Thymus (tissue), 11 donors: ENCODE measurements around the gene PUS1. TPM values are rescaled to one million over a fixed set of nuclear protein-coding genes. Genes with fewer than 3 reads are reported as not detected.
"Not testable (repeated sequence)": the region's sequence is repeated elsewhere in the genome, so short reads cannot be mapped to it uniquely, and the experiment has no call there.

Experiments used
- DNase-seq, 9 donors: peaks; one replicate each; pipeline ENCODE4 v3.0.0-alpha.2; 2013; ENCODE audit warnings: low spot score in 9 of 9, low read depth in 6 of 9, missing footprints in 1 of 9
- H3K27ac ChIP-seq, 2 donors: one replicate each; pipeline ENCODE4 v1.5.1; 2013; ENCODE audit warnings: control low read depth in 1 of 2, low read depth in 1 of 2, low read length in 1 of 2, mild to moderate bottlenecking in 1 of 2, moderate library complexity in 1 of 2
- H3K27me3 ChIP-seq, 2 donors: one replicate each; pipeline ENCODE4 v1.5.1; 2013; ENCODE audit warnings: low read length in 1 of 2; ENCODE audit not compliant: control insufficient read depth in 2 of 2, insufficient read depth in 1 of 2
- H3K36me3 ChIP-seq, 2 donors: one replicate each; pipeline ENCODE4 v1.5.1; 2013; ENCODE audit warnings: low read length in 1 of 2, mild to moderate bottlenecking in 1 of 2, moderate library complexity in 1 of 2; ENCODE audit not compliant: control insufficient read depth in 2 of 2, insufficient read depth in 2 of 2
- H3K4me1 ChIP-seq, 2 donors: one replicate each; pipeline ENCODE4 v1.5.1; 2013; ENCODE audit warnings: low read length in 2 of 2; ENCODE audit not compliant: control insufficient read depth in 2 of 2, insufficient read depth in 2 of 2
- H3K4me3 ChIP-seq, 2 donors: one replicate each; pipeline ENCODE4 v1.5.1; 2013; ENCODE audit warnings: low read length in 2 of 2, control low read depth in 1 of 2, mild to moderate bottlenecking in 1 of 2
- H3K9me3 ChIP-seq, 2 donors: one replicate each; pipeline ENCODE4 v1.5.1; 2013; ENCODE audit warnings: low read length in 1 of 2, mild to moderate bottlenecking in 1 of 2; ENCODE audit not compliant: control insufficient read depth in 2 of 2, insufficient read depth in 1 of 2
- WGBS: extraction: QIAGEN DNeasy Blood & Tissue Kit; methylation state at CpG from one replicate; pipeline ENCODE4 v1.1.7; 2013; 5-methylcytosine and 5-hydroxymethylcytosine counted together
- polyA plus RNA-seq: library from polyadenylated mRNA; stranded (reverse); fragments of 200-250 nt; gene quantifications from one replicate; pipeline ENCODE4 v1.2.3, GENCODE V29; 2013
- total RNA-seq: library from RNA; stranded (reverse); fragments of 120-200 nt; gene quantifications from one replicate; pipeline ENCODE4 v1.2.4, GENCODE V29; 2013
- donor health status: healthy.

PUS1 gene
- total and polyA plus RNA-seq, 2 donors: 9.5 to 30.0 TPM

GRCh38 chr12:131960590-131961325, 31.7 kb downstream of the PUS1 start:
- H3K36me3 ChIP-seq: peaks cover 10 to 12% of the 10 kb centered on the region in 2 donors
- 98% methylated on average over 21 of the region's 30 CpGs for WGBS
- H3K4me1 ChIP-seq, H3K27ac ChIP-seq, H3K27me3 ChIP-seq, DNase-seq, H3K9me3 ChIP-seq, H3K4me3 ChIP-seq: not testable (repeated sequence)

- H3K27me3 ChIP-seq, H3K4me3 ChIP-seq, H3K27ac ChIP-seq, DNase-seq, H3K9me3 ChIP-seq, H3K4me1 ChIP-seq: not testable (repeated sequence)
- peaks cover 10 to 12% of the 10 kb centered on the region in 2 donors for H3K36me3 ChIP-seq
- WGBS: over 99% methylated on average over 12 of the region's 20 CpGs
These were observed 32.3 kb downstream of the PUS1 start for GRCh38 chr12:131961328-131961727.

- Histone ChIP-seq H3K4me1 (peaks cover 0 to 9% of the 10 kb centered on the region in 2 donors), H3K9me3 (no peaks in the 10 kb centered on the region), H3K4me3 (no peak overlapping the region), H3K36me3 (peaks cover 10 to 12% of the 10 kb centered on the region in 2 donors), H3K27ac (no peak overlapping the region), H3K27me3 (no peaks in the 10 kb centered on the region)
- DNase-seq: no peak
- 95% methylated on average over 8 of the region's 8 CpGs for WGBS
These were observed 33.0 kb downstream of the PUS1 start for GRCh38 chr12:131962069-131962468.

DNA sequence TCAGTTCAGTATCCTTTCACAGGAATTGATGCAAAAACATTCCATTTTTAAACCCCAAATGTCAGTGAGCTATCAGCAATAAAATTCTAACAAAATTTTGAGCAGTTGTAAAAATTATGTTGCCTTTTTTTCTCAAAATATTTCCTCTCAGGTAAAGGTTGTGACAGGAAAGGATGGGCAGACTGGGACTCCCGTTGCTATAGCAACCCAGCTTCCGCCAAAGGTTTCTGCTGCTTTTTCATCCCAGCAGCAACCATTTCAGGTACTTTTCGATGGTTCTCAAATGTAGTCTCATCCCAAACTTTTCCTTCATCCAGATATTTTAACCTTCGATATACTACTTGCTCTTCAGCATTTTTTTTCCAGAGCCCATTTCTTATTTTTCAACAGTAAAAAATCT, 34.3 kb downstream of the PUS1 start:
- H3K36me3 ChIP-seq: peaks cover 10 to 12% of the 10 kb centered on the region in 2 donors
- no peaks in the 10 kb centered on the region for H3K9me3 ChIP-seq
- WGBS: 82% methylated on average over 4 of the region's 4 CpGs
- no peaks in the 10 kb centered on the region for H3K27me3 ChIP-seq
- peaks cover 0 to 5% of the 10 kb centered on the region in 2 donors for H3K4me1 ChIP-seq
- H3K27ac ChIP-seq: no peak overlapping the region
- H3K4me3 ChIP-seq: no peak overlapping the region
- DNase-seq: peak in 1 of 9 donors; percentile 18

- no peak overlapping the region for H3K27ac ChIP-seq
- H3K9me3 ChIP-seq: no peaks in the 10 kb centered on the region
- no peaks in the 10 kb centered on the region for H3K4me1 ChIP-seq
- no peak overlapping the region for H3K4me3 ChIP-seq
- WGBS: 98% methylated on average over 2 of the region's 2 CpGs
- H3K36me3 ChIP-seq: peaks cover 10 to 11% of the 10 kb centered on the region in 2 donors
- DNase-seq: no peak
- no peaks in the 10 kb centered on the region for H3K27me3 ChIP-seq
These were observed 36.0 kb downstream of the PUS1 start for GRCh38 chr12:131965073-131965472.

GRCh38 chr12:131971226-131971625, 42.1 kb downstream of the PUS1 start:
- no peaks in the 10 kb centered on the region for H3K4me1 ChIP-seq
- H3K27me3 ChIP-seq: no peaks in the 10 kb centered on the region
- WGBS: 79% methylated on average over 1 of the region's 1 CpG
- H3K36me3 ChIP-seq: peaks cover 0 to 4% of the 10 kb centered on the region in 2 donors
- H3K9me3 ChIP-seq: no peaks in the 10 kb centered on the region
- DNase-seq: no peak
- no peak overlapping the region for H3K4me3 ChIP-seq
- H3K27ac ChIP-seq: no peak overlapping the region

GRCh38 chr12:131975228-131975627, 46.2 kb downstream of the PUS1 start:
- peaks cover 6 to 9% of the 10 kb centered on the region in 2 donors for H3K36me3 ChIP-seq
- DNase-seq: no peak
- no peak overlapping the region for H3K4me3 ChIP-seq
- 94% methylated on average over 8 of the region's 8 CpGs for WGBS
- H3K27me3 ChIP-seq: no peaks in the 10 kb centered on the region
- H3K27ac ChIP-seq: no peak overlapping the region
- H3K4me1 ChIP-seq: no peaks in the 10 kb centered on the region
- H3K9me3 ChIP-seq: no peaks in the 10 kb centered on the region

DNA sequence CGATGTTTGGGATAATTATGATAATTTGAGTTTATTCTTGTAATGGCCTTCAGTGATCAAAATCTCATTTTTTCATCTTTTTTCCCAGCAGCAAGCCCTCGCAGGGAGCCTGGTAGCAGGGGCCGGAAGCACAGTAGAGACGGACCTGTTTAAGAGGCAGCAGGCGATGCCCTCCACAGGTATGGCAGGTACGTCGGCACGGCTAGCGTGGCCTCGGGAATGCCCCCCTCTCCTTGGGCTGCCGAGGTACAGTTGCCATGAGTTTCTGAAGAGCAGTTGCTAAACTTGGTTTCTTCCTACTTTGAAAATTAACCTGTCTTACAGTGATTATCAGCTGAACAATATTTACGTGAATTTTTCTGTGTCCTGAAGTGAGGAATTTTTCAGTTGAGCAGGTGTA, 50.5 kb downstream of the PUS1 start:
- Histone ChIP-seq H3K4me3 (no peak overlapping the region), H3K4me1 (no peaks in the 10 kb centered on the region), H3K36me3 (peaks cover 34 to 36% of the 10 kb centered on the region in 2 donors), H3K27ac (no peak overlapping the region), H3K27me3 (no peaks in the 10 kb centered on the region), H3K9me3 (no peaks in the 10 kb centered on the region)
- no peak for DNase-seq
- 95% methylated on average over 12 of the region's 12 CpGs for WGBS

- Histone ChIP-seq H3K4me3 (no peak overlapping the region), H3K4me1 (no peaks in the 10 kb centered on the region), H3K27ac (no peak overlapping the region), H3K36me3 (peaks cover 38% of the 10 kb centered on the region in 2 donors), H3K27me3 (no peaks in the 10 kb centered on the region), H3K9me3 (no peaks in the 10 kb centered on the region)
- no peak for DNase-seq
- WGBS: 93% methylated on average over 3 of the region's 3 CpGs
These were observed 51.2 kb downstream of the PUS1 start for GRCh38 chr12:131980263-131980662.
